Calu3 (cell line): ENCODE data around the gene IL1R2. TPM values are rescaled to one million over a fixed set of nuclear protein-coding genes. Genes with fewer than 3 reads are reported as not detected.
"Not testable (repeated sequence)": the region's sequence is repeated elsewhere in the genome, so short reads cannot be mapped to it uniquely, and the experiment has no call there.

Experiments
- BruUV-seq: library from RNA; stranded (reverse); fragments of 400-500 nt; replicated peaks from 2 replicates; lab custom pipeline; 2021; lab: Mats Ljungman, UMichigan
- CTCF ChIA-PET: fragments of 300-600 bp; sonication (Branson Sonifier 250); formaldehyde crosslinking; loops from one replicate; lab custom pipeline; 2022; ENCODE audit warnings: antibody characterized with exemption; lab: Charles Lee
- DNase-seq: peaks from one replicate; pipeline ENCODE4 v3.0.0; 2022
- H3K27ac Mint-ChIP-seq: one replicate; pipeline ENCODE4 v1.8.0; 2022; ENCODE audit warnings: mixed read lengths; ENCODE audit not compliant: unreplicated experiment
- H3K27me3 Mint-ChIP-seq: one replicate; pipeline ENCODE4 v1.8.0; 2022; ENCODE audit warnings: mixed read lengths; ENCODE audit not compliant: unreplicated experiment
- H3K36me3 Mint-ChIP-seq: one replicate; pipeline ENCODE4 v1.8.0; 2022; ENCODE audit warnings: mild to moderate bottlenecking, moderate library complexity, mixed read lengths; ENCODE audit not compliant: insufficient read depth, unreplicated experiment
- H3K4me1 Mint-ChIP-seq: one replicate; pipeline ENCODE4 v1.8.0; 2022; ENCODE audit warnings: mild to moderate bottlenecking, low read depth, mixed read lengths; ENCODE audit not compliant: unreplicated experiment
- H3K4me3 Mint-ChIP-seq: one replicate; pipeline ENCODE4 v1.8.0; 2022; ENCODE audit warnings: mild to moderate bottlenecking, low read depth, moderate library complexity, mixed read lengths; ENCODE audit not compliant: unreplicated experiment
- H3K9me3 Mint-ChIP-seq: one replicate; pipeline ENCODE4 v1.8.0; 2022; ENCODE audit warnings: low read depth, mixed read lengths; ENCODE audit not compliant: unreplicated experiment
- CTCF ChIP-seq: fragments of 200-600 bp; IDR thresholded peaks from one replicate; pipeline ENCODE4 v1.8.0; 2022; ENCODE audit warnings: antibody characterized with exemption; ENCODE audit not compliant: unreplicated experiment
- intact Hi-C: fragments of 100-400 bp; cut with micrococcal nuclease; formaldehyde crosslinking; loops from one replicate; pipeline ENCODE4 v1.10.0; 2022; ENCODE audit not compliant: unreplicated experiment
- total RNA-seq: library from RNA; stranded (reverse); gene quantifications from 2 replicates; pipeline ENCODE4 v1.2.3, GENCODE V29; 2022

IL1R2 gene
- total RNA-seq, 1 experiment from 2014 or later: not detected

- CTCF ChIA-PET: interaction anchor here (0.5 kb wide), 1 partner anchor 67 kb away, joined by 3 read pairs; no protein-coding TSS in a partner anchor
- Mint-ChIP-seq H3K4me3 (peak overlapping the region; percentile 21), H3K9me3 (no peaks in the 10 kb centered on the region), H3K27me3 (no peaks in the 10 kb centered on the region), H3K4me1 (peaks cover 45% of the 10 kb centered on the region), H3K27ac (peak overlapping the region; percentile 8), H3K36me3 (peaks cover 6% of the 10 kb centered on the region)
- TF ChIP-seq CTCF: no peak
- no TSS peak for BruUV-seq
- intact Hi-C loops: no loop called here
- DNase-seq: peak; percentile 76
Measured at GRCh38 chr2:102065675-102066252, 74.0 kb downstream of the IL1R2 start.

GRCh38 chr2:102066554-102066953 is 74.8 kb downstream of the IL1R2 start:
- CTCF ChIA-PET: interaction anchor here (0.5 kb wide), 1 partner anchor 66 kb away, joined by 3 read pairs; no protein-coding TSS in a partner anchor
- no peak for TF ChIP-seq CTCF
- Mint-ChIP-seq H3K4me3 (no peak overlapping the region), H3K9me3 (no peaks in the 10 kb centered on the region), H3K27ac (peak overlapping the region; percentile 8), H3K4me1 (peaks cover 45% of the 10 kb centered on the region), H3K27me3 (no peaks in the 10 kb centered on the region), H3K36me3 (peaks cover 6% of the 10 kb centered on the region)
- intact Hi-C loops: no loop called here
- BruUV-seq: no TSS peak
- no peak for DNase-seq

- intact Hi-C loops, H3K4me3 Mint-ChIP-seq, H3K27me3 Mint-ChIP-seq, BruUV-seq, H3K36me3 Mint-ChIP-seq, DNase-seq, H3K27ac Mint-ChIP-seq, CTCF ChIA-PET, H3K9me3 Mint-ChIP-seq: not testable (repeated sequence)
- H3K4me1 Mint-ChIP-seq: peaks cover 44% of the 10 kb centered on the region
Measured at GRCh38 chr2:102068126-102068525, 76.4 kb downstream of the IL1R2 start.

GRCh38 chr2:102069311-102069974 is 77.7 kb downstream of the IL1R2 start:
- CTCF ChIA-PET: interaction anchor here (1.5 kb wide), 1 partner anchor 182 kb away, joined by 3 read pairs; no protein-coding TSS in a partner anchor
- no peak for DNase-seq
- H3K27me3 Mint-ChIP-seq: no peaks in the 10 kb centered on the region
- H3K4me3 Mint-ChIP-seq: no peak overlapping the region
- BruUV-seq: no TSS peak
- H3K36me3 Mint-ChIP-seq: peaks cover 6% of the 10 kb centered on the region
- no peak for TF ChIP-seq CTCF
- no peaks in the 10 kb centered on the region for H3K9me3 Mint-ChIP-seq
- intact Hi-C loops: no loop called here
- no peak overlapping the region for H3K27ac Mint-ChIP-seq
- H3K4me1 Mint-ChIP-seq: peaks cover 30% of the 10 kb centered on the region
